Loucy (cell line): ENCODE results near the gene ADAMTS6.

Experiments used
- H2AFZ ChIP-seq: fragments of 200-600 bp; sonication (generic); 2 replicates; pipeline ENCODE4 v1.6.0; 2016; ENCODE audit warnings: antibody characterized with exemption, mild to moderate bottlenecking, low read length, moderate library complexity
- H3F3A ChIP-seq: fragments of 200-600 bp; 2 replicates; pipeline ENCODE4 v1.6.0; 2016; ENCODE audit warnings: antibody characterized with exemption, low read depth, mild to moderate bottlenecking
- H3K27me3 ChIP-seq: fragments of 200-600 bp; sonication (generic); 2 replicates; pipeline ENCODE4 v1.6.1; 2014; ENCODE audit warnings: low read length, mild to moderate bottlenecking; ENCODE audit not compliant: insufficient read depth, poor library complexity, severe bottlenecking
- H3K36me3 ChIP-seq: fragments of 200-600 bp; sonication (generic); 2 replicates; pipeline ENCODE4 v1.6.1; 2016; ENCODE audit warnings: low read length; ENCODE audit not compliant: insufficient read depth
- H3K4me1 ChIP-seq: fragments of 200-600 bp; sonication (generic); 2 replicates; pipeline ENCODE4 v1.5.1; 2014; ENCODE audit warnings: low read length, mild to moderate bottlenecking; ENCODE audit not compliant: insufficient read depth, poor library complexity, severe bottlenecking
- H3K4me2 ChIP-seq: fragments of 200-600 bp; sonication (generic); 2 replicates; pipeline ENCODE4 v1.6.0; 2014; ENCODE audit warnings: antibody characterized with exemption, low read length, low read depth, mild to moderate bottlenecking; ENCODE audit not compliant: poor library complexity, severe bottlenecking
- H3K4me3 ChIP-seq: fragments of 200-600 bp; sonication (generic); 2 replicates; pipeline ENCODE4 v1.5.1; 2014; ENCODE audit warnings: low read length, mild to moderate bottlenecking, mixed read lengths; ENCODE audit not compliant: poor library complexity, severe bottlenecking
- H3K79me2 ChIP-seq: fragments of 200-600 bp; sonication (generic); 2 replicates; pipeline ENCODE4 v1.6.1; 2014; ENCODE audit warnings: low read length; ENCODE audit not compliant: insufficient read depth
- H3K9ac ChIP-seq: fragments of 200-600 bp; sonication (generic); 2 replicates; pipeline ENCODE4 v1.6.0; 2014; ENCODE audit warnings: mild to moderate bottlenecking, low read depth, low read length, moderate library complexity; ENCODE audit not compliant: poor library complexity, severe bottlenecking
- H3K9me2 ChIP-seq: fragments of 200-600 bp; sonication (generic); replicated peaks from 2 replicates; pipeline ENCODE4 v1.6.1; 2016; ENCODE audit warnings: low read depth, low read length, mixed read lengths
- H3K9me3 ChIP-seq: fragments of 200-600 bp; sonication (generic); 2 replicates; pipeline ENCODE4 v1.6.1; 2014; ENCODE audit warnings: mild to moderate bottlenecking, antibody characterized with exemption, low read length, low read depth; ENCODE audit not compliant: insufficient read depth
- H4K20me1 ChIP-seq: fragments of 200-600 bp; sonication (generic); 2 replicates; pipeline ENCODE4 v1.6.0; 2014; ENCODE audit warnings: antibody characterized with exemption, low read length, mild to moderate bottlenecking; ENCODE audit not compliant: insufficient read depth, poor library complexity, severe bottlenecking
- CTCF ChIP-seq: fragments of 200-600 bp; sonication (generic); conservative IDR thresholded peaks from 2 replicates; pipeline ENCODE4 v1.5.1; 2014; ENCODE audit warnings: mild to moderate bottlenecking, antibody characterized with exemption, low read length
- EZH2phosphoT487 ChIP-seq: fragments of 200-600 bp; IDR thresholded peaks from 2 replicates; pipeline ENCODE4 v1.6.1; 2018; ENCODE audit warnings: antibody characterized with exemption, mild to moderate bottlenecking, moderate library complexity, borderline replicate concordance

The ADAMTS6 gene

GRCh38 chr5:65296067-65296466, 185.7 kb downstream of the ADAMTS6 start:
- Histone ChIP-seq H3K27me3 (no peaks in the 10 kb centered on the region), H3F3A (no peaks in the 10 kb centered on the region), H3K4me1 (no peaks in the 10 kb centered on the region), H2AFZ (no peak overlapping the region), H3K4me3 (no peak overlapping the region), H3K9me2 (no peaks in the 10 kb centered on the region), H3K79me2 (no peaks in the 10 kb centered on the region), H3K9ac (no peak overlapping the region), H3K9me3 (no peaks in the 10 kb centered on the region), H4K20me1 (no peaks in the 10 kb centered on the region), H3K4me2 (no peak overlapping the region), H3K36me3 (no peaks in the 10 kb centered on the region)
- TF ChIP-seq CTCF: no peak
- no peak for TF ChIP-seq EZH2phosphoT487

- Histone ChIP-seq H3K4me1 (no peaks in the 10 kb centered on the region), H3K4me3 (no peak overlapping the region), H3F3A (no peaks in the 10 kb centered on the region), H3K9me2 (no peaks in the 10 kb centered on the region), H3K27me3 (no peaks in the 10 kb centered on the region), H4K20me1 (no peaks in the 10 kb centered on the region), H3K4me2 (no peak overlapping the region), H2AFZ (no peak overlapping the region), H3K9me3 (no peaks in the 10 kb centered on the region), H3K9ac (no peak overlapping the region), H3K79me2 (no peaks in the 10 kb centered on the region), H3K36me3 (no peaks in the 10 kb centered on the region)
- no peak for TF ChIP-seq EZH2phosphoT487
- no peak for TF ChIP-seq CTCF
Measured at GRCh38 chr5:65292196-65292595, 189.5 kb downstream of the ADAMTS6 start.

- Histone ChIP-seq H3K4me2 (no peak overlapping the region), H3K36me3 (no peaks in the 10 kb centered on the region), H3K4me3 (no peak overlapping the region), H4K20me1 (no peaks in the 10 kb centered on the region), H2AFZ (no peak overlapping the region), H3K4me1 (no peaks in the 10 kb centered on the region), H3K27me3 (no peaks in the 10 kb centered on the region), H3K79me2 (no peaks in the 10 kb centered on the region), H3K9ac (no peak overlapping the region), H3F3A (no peaks in the 10 kb centered on the region), H3K9me2 (no peaks in the 10 kb centered on the region), H3K9me3 (no peaks in the 10 kb centered on the region)
- TF ChIP-seq CTCF (no peak), EZH2phosphoT487 (no peak)
Measured at GRCh38 chr5:65290677-65291076, 191.0 kb downstream of the ADAMTS6 start.
